ENCODE data around the gene RPL9.

Gene RPL9

DNA sequence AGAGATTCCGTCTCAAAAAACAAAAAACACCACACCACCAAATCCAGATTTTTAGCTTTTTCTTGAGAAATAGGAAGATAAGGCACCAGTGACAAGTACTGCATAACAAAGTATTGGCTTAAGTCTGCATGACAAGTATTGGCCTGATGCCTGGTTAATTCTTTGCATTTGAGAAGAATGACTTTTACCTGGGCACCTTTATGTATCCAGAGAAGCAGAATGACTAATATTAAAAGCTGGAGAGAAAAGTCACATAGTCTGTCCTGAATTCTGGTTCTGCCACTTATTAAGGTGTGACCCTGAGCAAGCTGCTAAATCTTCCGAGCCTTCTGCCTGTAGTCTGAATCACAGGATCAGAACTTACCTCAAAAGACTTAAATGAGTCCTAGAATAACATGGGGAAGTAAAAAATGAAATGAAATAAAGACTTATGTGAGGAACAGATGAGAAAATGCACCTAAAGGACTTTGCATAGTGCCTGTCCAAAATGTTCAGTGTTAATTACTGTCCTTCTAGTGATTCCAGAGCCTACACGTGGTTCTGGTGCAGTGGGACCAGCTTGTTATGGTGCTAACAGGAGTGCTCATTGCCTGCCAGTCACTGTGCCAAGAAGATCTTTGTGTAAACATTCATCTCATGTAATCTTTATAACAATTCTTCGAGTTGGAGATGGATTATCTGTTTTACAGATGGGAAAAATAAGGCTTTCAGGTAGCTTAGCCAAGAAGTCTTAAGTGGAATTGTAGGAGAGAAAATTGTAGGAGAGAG lies 36.9 kb upstream of the RPL9 start:
- ATAC-seq (ENCODE audit: insufficient read depth, low read depth): no peak
- Histone ChIP-seq H3K9ac (ENCODE audit: low read depth, low read length) (no peak overlapping the region), H3K27me3 (ENCODE audit: insufficient read depth, low read length, poor library complexity) (no peaks in the 10 kb centered on the region), H3K4me1 (ENCODE audit: insufficient read depth, low read length) (no peaks in the 10 kb centered on the region), H3K4me3 (ENCODE audit: low read depth in 1 of 2, low read length in 2 of 2) (no peak overlapping the region), H3K79me2 (ENCODE audit: insufficient read depth, low read length) (no peaks in the 10 kb centered on the region), H3K27ac (ENCODE audit: low read length) (no peak overlapping the region), H3K9me3 (ENCODE audit: insufficient read depth, low read length, severe bottlenecking) (no peaks in the 10 kb centered on the region), H3K36me3 (ENCODE audit: insufficient read depth, low read length) (no peaks in the 10 kb centered on the region), H3K4me2 (ENCODE audit: insufficient read depth, low read length) (no peak overlapping the region), H4K20me1 (ENCODE audit: insufficient read depth, low read length) (no peaks in the 10 kb centered on the region), H2AFZ (ENCODE audit: low read depth, low read length) (no peak overlapping the region)
- TF ChIP-seq, protein P1, sequence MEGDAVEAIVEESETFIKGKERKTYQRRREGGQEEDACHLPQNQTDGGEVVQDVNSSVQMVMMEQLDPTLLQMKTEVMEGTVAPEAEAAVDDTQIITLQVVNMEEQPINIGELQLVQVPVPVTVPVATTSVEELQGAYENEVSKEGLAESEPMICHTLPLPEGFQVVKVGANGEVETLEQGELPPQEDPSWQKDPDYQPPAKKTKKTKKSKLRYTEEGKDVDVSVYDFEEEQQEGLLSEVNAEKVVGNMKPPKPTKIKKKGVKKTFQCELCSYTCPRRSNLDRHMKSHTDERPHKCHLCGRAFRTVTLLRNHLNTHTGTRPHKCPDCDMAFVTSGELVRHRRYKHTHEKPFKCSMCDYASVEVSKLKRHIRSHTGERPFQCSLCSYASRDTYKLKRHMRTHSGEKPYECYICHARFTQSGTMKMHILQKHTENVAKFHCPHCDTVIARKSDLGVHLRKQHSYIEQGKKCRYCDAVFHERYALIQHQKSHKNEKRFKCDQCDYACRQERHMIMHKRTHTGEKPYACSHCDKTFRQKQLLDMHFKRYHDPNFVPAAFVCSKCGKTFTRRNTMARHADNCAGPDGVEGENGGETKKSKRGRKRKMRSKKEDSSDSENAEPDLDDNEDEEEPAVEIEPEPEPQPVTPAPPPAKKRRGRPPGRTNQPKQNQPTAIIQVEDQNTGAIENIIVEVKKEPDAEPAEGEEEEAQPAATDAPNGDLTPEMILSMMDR (IDR thresholded peaks at IDR 0.05; ENCODE audit: borderline replicate concordance, extremely low read depth, low read length, poor library complexity, severe bottlenecking): no peak
- TF ChIP-seq EZH2 (IDR thresholded peaks at IDR 0.05; ENCODE audit: borderline replicate concordance, low read depth, low read length, severe bottlenecking): no peak
- DNase-seq: no peak

DNA sequence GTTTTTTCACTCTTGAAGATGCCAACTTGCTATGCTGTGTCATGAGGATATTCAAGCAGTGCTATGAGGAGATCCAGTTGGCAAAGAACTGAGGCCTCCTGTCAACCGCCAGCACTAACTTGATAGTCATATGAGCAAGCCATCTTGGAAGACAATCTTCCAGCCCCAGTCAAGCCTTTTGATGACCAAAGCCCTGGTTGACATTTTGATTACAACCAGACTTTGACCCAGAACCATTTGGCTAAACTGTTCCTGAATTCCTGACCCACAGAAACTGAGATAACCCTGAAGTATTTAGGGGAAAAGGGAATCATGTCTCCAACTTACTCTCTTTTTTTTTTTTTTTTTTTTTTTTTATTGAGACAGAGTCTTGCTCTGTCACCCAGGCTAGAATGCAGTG lies 35.6 kb upstream of the RPL9 start:
- H3K27ac ChIP-seq (ENCODE audit: low read length): no peak overlapping the region
- TF ChIP-seq, protein P1 (IDR thresholded peaks at IDR 0.05; ENCODE audit: borderline replicate concordance, extremely low read depth, low read length, poor library complexity, severe bottlenecking): no peak
- no peak for TF ChIP-seq EZH2 (IDR thresholded peaks at IDR 0.05; ENCODE audit: borderline replicate concordance, low read depth, low read length, severe bottlenecking)
- H3K4me2 ChIP-seq (ENCODE audit: insufficient read depth, low read length): no peak overlapping the region
- H3K36me3 ChIP-seq (ENCODE audit: insufficient read depth, low read length): no peaks in the 10 kb centered on the region
- H3K4me1 ChIP-seq (ENCODE audit: insufficient read depth, low read length): no peaks in the 10 kb centered on the region
- DNase-seq: no peak
- no peaks in the 10 kb centered on the region for H3K79me2 ChIP-seq (ENCODE audit: insufficient read depth, low read length)
- H2AFZ ChIP-seq (ENCODE audit: low read depth, low read length): no peak overlapping the region
- no peaks in the 10 kb centered on the region for H3K9me3 ChIP-seq (ENCODE audit: insufficient read depth, low read length, severe bottlenecking)
- H4K20me1 ChIP-seq (ENCODE audit: insufficient read depth, low read length): no peaks in the 10 kb centered on the region
- H3K4me3 ChIP-seq (ENCODE audit: low read depth in 1 of 2, low read length in 2 of 2): no peak overlapping the region
- no peaks in the 10 kb centered on the region for H3K27me3 ChIP-seq (ENCODE audit: insufficient read depth, low read length, poor library complexity)
- H3K9ac ChIP-seq (ENCODE audit: low read depth, low read length): no peak overlapping the region
- ATAC-seq (ENCODE audit: insufficient read depth, low read depth): no peak

DNA sequence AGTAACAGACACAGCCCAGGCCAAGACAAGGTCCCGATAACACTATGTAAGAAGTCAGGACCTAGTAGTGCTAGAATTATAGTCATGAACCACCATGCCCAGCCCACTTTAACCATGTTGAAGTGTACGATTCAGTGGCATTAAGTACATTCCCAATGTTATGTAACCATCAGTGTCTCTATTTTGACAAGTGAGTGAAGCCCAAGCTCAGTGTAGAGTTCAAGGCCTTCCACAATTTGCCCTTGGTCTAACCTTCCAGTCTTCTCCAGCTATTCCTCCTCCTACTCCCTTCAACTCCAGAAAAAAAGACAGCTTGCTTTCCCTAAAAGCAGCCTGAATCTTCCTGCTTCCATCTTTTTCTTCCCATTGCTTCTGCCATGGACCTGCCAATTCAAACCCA lies 31.6 kb upstream of the RPL9 start:
- no peaks in the 10 kb centered on the region for H3K27me3 ChIP-seq (ENCODE audit: insufficient read depth, low read length, poor library complexity)
- TF ChIP-seq, protein P1 (IDR thresholded peaks at IDR 0.05; ENCODE audit: borderline replicate concordance, extremely low read depth, low read length, poor library complexity, severe bottlenecking): no peak
- TF ChIP-seq EZH2 (IDR thresholded peaks at IDR 0.05; ENCODE audit: borderline replicate concordance, low read depth, low read length, severe bottlenecking): no peak
- H3K79me2 ChIP-seq (ENCODE audit: insufficient read depth, low read length): no peaks in the 10 kb centered on the region
- H3K4me2 ChIP-seq (ENCODE audit: insufficient read depth, low read length): no peak overlapping the region
- no peak overlapping the region for H3K27ac ChIP-seq (ENCODE audit: low read length)
- DNase-seq (no peak), ATAC-seq (ENCODE audit: insufficient read depth, low read depth) (no peak)
- H3K4me1 ChIP-seq (ENCODE audit: insufficient read depth, low read length): no peaks in the 10 kb centered on the region
- H3K4me3 ChIP-seq (ENCODE audit: low read depth in 1 of 2, low read length in 2 of 2): no peak overlapping the region
- H2AFZ ChIP-seq (ENCODE audit: low read depth, low read length): no peak overlapping the region
- no peaks in the 10 kb centered on the region for H3K36me3 ChIP-seq (ENCODE audit: insufficient read depth, low read length)
- no peak overlapping the region for H3K9ac ChIP-seq (ENCODE audit: low read depth, low read length)
- no peaks in the 10 kb centered on the region for H3K9me3 ChIP-seq (ENCODE audit: insufficient read depth, low read length, severe bottlenecking)
- no peaks in the 10 kb centered on the region for H4K20me1 ChIP-seq (ENCODE audit: insufficient read depth, low read length)

Data from DND-41 (cell line).